ENCODE measurements around the gene DENND4A. TPM values are rescaled to one million over a fixed set of nuclear protein-coding genes. Genes with fewer than 3 reads are reported as not detected.
"Not testable (repeated sequence)": the region's sequence is repeated elsewhere in the genome, so short reads cannot be mapped to it uniquely, and the experiment has no call there.

The DENND4A gene
- polyA plus RNA-seq, 1 of the 3 experiments (the other 2 are of a cell fraction), result 2.5 TPM

DNA sequence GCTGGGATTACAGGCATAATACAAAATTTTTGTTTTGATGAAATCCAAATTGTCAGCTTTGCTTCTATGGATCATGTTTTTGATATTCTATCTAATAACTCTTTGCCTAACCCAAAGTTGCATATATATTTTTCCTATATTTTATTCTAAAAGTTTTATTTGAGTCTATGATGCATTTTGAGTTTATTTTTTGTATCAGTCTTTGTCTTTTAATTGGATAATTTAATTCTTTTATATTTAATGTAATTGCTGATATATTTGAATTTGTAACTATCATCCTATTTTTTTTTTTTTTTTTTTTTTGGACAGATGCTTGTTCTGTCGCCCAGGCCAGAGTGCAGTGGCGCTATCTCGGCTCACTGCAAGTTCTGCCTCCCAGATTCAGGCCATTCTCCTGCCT lies 19.7 kb upstream of the DENND4A start:
- H3K4me1 ChIP-seq (ENCODE audit: control insufficient read depth in 1 of 2, insufficient read depth in 2 of 2, low read depth in 1 of 2, low read length in 1 of 2), result no peaks in the 10 kb centered on the region
- no peak overlapping the region for H3K27ac ChIP-seq (ENCODE audit: low read depth in 2 of 2, low read length in 1 of 2)
- no peak overlapping the region for H3K4me3 ChIP-seq (ENCODE audit: low read depth in 2 of 2, low read length in 1 of 2)
- TF ChIP-seq YY1 (IDR thresholded peaks at IDR 0.05; ENCODE audit: low read depth) (no peak), TAF1 (IDR thresholded peaks at IDR 0.05; ENCODE audit: borderline replicate concordance, low read depth, low read length) (no peak), GATA2 (CRISPR knock-in tag; IDR thresholded peaks at IDR 0.05) (no peak), TCF12 (IDR thresholded peaks at IDR 0.05) (no peak), SMC3 (IDR thresholded peaks at IDR 0.05; ENCODE audit: low read depth, low read length) (no peak), NFIC (IDR thresholded peaks at IDR 0.05; ENCODE audit: borderline replicate concordance) (no peak), FOXM1 (IDR thresholded peaks at IDR 0.05; ENCODE audit: low read depth) (no peak), MEF2A (IDR thresholded peaks at IDR 0.05; ENCODE audit: borderline replicate concordance, low read depth) (no peak), RFX5 (IDR thresholded peaks at IDR 0.05; ENCODE audit: low read length) (no peak), ELF1 (IDR thresholded peaks at IDR 0.05) (no peak), TEAD4 (IDR thresholded peaks at IDR 0.05; ENCODE audit: borderline replicate concordance, insufficient read depth) (no peak)
- TF ChIP-seq, protein P1, sequence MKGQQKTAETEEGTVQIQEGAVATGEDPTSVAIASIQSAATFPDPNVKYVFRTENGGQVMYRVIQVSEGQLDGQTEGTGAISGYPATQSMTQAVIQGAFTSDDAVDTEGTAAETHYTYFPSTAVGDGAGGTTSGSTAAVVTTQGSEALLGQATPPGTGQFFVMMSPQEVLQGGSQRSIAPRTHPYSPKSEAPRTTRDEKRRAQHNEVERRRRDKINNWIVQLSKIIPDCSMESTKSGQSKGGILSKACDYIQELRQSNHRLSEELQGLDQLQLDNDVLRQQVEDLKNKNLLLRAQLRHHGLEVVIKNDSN (IDR thresholded peaks at IDR 0.05; ENCODE audit: borderline replicate concordance, low read depth), result no peak
- TF ChIP-seq, protein P2, sequence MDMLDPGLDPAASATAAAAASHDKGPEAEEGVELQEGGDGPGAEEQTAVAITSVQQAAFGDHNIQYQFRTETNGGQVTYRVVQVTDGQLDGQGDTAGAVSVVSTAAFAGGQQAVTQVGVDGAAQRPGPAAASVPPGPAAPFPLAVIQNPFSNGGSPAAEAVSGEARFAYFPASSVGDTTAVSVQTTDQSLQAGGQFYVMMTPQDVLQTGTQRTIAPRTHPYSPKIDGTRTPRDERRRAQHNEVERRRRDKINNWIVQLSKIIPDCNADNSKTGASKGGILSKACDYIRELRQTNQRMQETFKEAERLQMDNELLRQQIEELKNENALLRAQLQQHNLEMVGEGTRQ (IDR thresholded peaks at IDR 0.05; ENCODE audit: borderline replicate concordance, low read depth, low read length), result no peak
- TF ChIP-seq, protein P3, sequence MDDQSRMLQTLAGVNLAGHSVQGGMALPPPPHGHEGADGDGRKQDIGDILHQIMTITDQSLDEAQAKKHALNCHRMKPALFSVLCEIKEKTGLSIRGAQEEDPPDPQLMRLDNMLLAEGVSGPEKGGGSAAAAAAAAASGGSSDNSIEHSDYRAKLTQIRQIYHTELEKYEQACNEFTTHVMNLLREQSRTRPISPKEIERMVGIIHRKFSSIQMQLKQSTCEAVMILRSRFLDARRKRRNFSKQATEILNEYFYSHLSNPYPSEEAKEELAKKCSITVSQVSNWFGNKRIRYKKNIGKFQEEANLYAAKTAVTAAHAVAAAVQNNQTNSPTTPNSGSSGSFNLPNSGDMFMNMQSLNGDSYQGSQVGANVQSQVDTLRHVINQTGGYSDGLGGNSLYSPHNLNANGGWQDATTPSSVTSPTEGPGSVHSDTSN (IDR thresholded peaks at IDR 0.05), result no peak
- no peak for DNase-seq
- no peak overlapping the region for H2AFZ ChIP-seq (ENCODE audit: low read depth)
- 84% methylated on average over 3 of the region's 3 CpGs for WGBS (ENCODE audit: low lambda C conversion rate)
- H3K79me2 ChIP-seq (ENCODE audit: insufficient read depth), result no peaks in the 10 kb centered on the region
- ChIA-PET CTCF (interaction anchor here (1.1 to 1.7 kb wide), 4 partner anchors 13 to 174 kb away, joined by 3 to 4 read pairs (median 4); no protein-coding TSS in a partner anchor), POLR2A (no interaction called here)
- H3K9me2 ChIP-seq, result no peaks in the 10 kb centered on the region
- no peaks in the 10 kb centered on the region for H3K27me3 ChIP-seq (ENCODE audit: insufficient read depth)
- H3K9ac ChIP-seq, result no peak overlapping the region
- no peak overlapping the region for H3K4me2 ChIP-seq
- no peaks in the 10 kb centered on the region for H4K20me1 ChIP-seq (ENCODE audit: insufficient read depth)
- peaks cover 3% of the 10 kb centered on the region; the same call in 1 of the 2 replicates for H3K9me3 ChIP-seq
- H3F3A ChIP-seq (replicated peaks; ENCODE audit: insufficient read depth), result no peaks in the 10 kb centered on the region
- no peaks in the 10 kb centered on the region for H3K36me3 ChIP-seq (replicated peaks in 1 of 2; ENCODE audit: control insufficient read depth in 1 of 2, insufficient read depth in 2 of 2, low read length in 1 of 2)

DNA sequence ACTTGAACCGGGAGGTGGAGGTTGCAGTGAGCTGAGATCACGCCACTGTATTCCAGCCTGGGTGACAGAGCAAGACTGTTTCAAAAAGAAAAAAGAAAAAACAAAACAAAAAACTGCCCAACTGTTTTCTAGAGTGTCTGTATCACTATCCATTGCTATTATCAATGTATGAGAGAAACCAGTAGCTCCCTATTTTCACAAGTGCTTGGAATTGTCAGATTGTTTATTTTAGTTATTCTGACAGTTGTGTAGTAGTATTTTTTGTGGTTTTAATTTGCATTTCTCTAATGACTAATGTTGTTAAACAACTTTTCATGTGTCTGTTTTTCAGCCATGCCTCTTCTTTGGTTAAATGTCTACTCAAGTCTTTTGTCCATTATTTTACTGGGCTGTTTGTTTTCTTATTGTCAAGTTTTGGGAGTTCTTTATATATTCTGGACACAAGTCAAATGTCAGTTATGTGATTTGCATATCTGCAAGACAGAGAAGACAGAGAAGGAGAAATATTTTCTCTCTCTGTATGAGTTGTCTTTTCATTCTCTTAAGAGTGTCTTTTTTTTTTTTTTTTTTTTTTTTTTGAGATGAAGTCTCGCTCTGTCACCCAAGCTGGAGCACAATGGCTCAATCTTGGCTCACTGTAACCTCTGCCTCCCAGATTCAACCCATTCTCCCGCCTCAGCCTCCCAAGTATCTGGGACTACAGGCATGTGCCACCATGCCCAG lies 19.1 kb upstream of the DENND4A start:
- H4K20me1 ChIP-seq (ENCODE audit: insufficient read depth); H3K27me3 ChIP-seq (ENCODE audit: insufficient read depth); H3K9me3 ChIP-seq; H3K79me2 ChIP-seq (ENCODE audit: insufficient read depth); POLR2A ChIA-PET; DNase-seq; H3K4me3 ChIP-seq (ENCODE audit: low read depth in 2 of 2, low read length in 1 of 2); H3K4me2 ChIP-seq; H3K9me2 ChIP-seq; H3K27ac ChIP-seq (ENCODE audit: low read depth in 2 of 2, low read length in 1 of 2); H3K36me3 ChIP-seq (replicated peaks in 1 of 2; ENCODE audit: control insufficient read depth in 1 of 2, insufficient read depth in 2 of 2, low read length in 1 of 2); H3K9ac ChIP-seq; H3F3A ChIP-seq (replicated peaks; ENCODE audit: insufficient read depth); H2AFZ ChIP-seq (ENCODE audit: low read depth); H3K4me1 ChIP-seq (ENCODE audit: control insufficient read depth in 1 of 2, insufficient read depth in 2 of 2, low read depth in 1 of 2, low read length in 1 of 2): not testable (repeated sequence)
- 78% methylated on average over 4 of the region's 4 CpGs for WGBS (ENCODE audit: low lambda C conversion rate)
- CTCF ChIA-PET, result interaction anchor here (1.2 to 1.7 kb wide), 3 partner anchors 13 to 172 kb away, joined by 3 to 4 read pairs (median 3); no protein-coding TSS in a partner anchor
